Tibial nerve (tissue), 4 donors: ENCODE results near the gene MGLL.

Source experiments
- CTCF ChIP-seq, 5 experiments: fragments of 200-600 bp in 3 of 5; fragments of 450-650 bp in 2 of 5; sonication (generic) in 3 of 5; IDR thresholded peaks; one replicate each; pipeline ENCODE4 v1.5.1; 2016 to 2019; ENCODE audit warnings: antibody characterized with exemption in 5 of 5, mild to moderate bottlenecking in 3 of 5, moderate library complexity in 2 of 5
- EP300 ChIP-seq, 2 donors: sonication (generic); formaldehyde crosslinking; IDR thresholded peaks; one replicate each; pipeline ENCODE4 v1.6.1; 2017; ENCODE audit warnings: antibody characterized with exemption in 2 of 2, mild to moderate bottlenecking in 1 of 2
- POLR2A ChIP-seq, 2 donors: fragments of 450-650 bp; IDR thresholded peaks; one replicate each; pipeline ENCODE4 v1.6.1; 2017; ENCODE audit warnings: antibody characterized with exemption in 2 of 2, mild to moderate bottlenecking in 2 of 2, moderate library complexity in 2 of 2

GRCh38 chr3:127693336-127693843 is 128.9 kb downstream of the MGLL start:
- TF ChIP-seq CTCF (IDR thresholded peaks at IDR 0.05): no peak
- TF ChIP-seq POLR2A (IDR thresholded peaks at IDR 0.05): no peak
- no peak for TF ChIP-seq EP300 (IDR thresholded peaks at IDR 0.05)
